Fibroblast of peridontal ligament (primary cell): ENCODE results near the gene CDC42BPA.
"Not testable (repeated sequence)": the region's sequence is repeated elsewhere in the genome, so short reads cannot be mapped to it uniquely, and the experiment has no call there.

Source experiments
- DNase-seq: peaks from one replicate; pipeline ENCODE4 v3.0.0-alpha.2; 2010; ENCODE audit errors: extremely low read depth

The CDC42BPA gene

GRCh38 chr1:226965581-226966440 lies 352.5 kb downstream of the CDC42BPA start:
- DNase-seq = no peak

- DNase-seq = no peak
Measured at GRCh38 chr1:226964611-226965486, 353.4 kb downstream of the CDC42BPA start.

- DNase-seq = no peak
Measured at GRCh38 chr1:226964068-226964425, 354.2 kb downstream of the CDC42BPA start.

- no peak for DNase-seq
Measured at GRCh38 chr1:226962421-226963391, 355.6 kb downstream of the CDC42BPA start.

- no peak for DNase-seq
Measured at GRCh38 chr1:226960944-226961765, 357.1 kb downstream of the CDC42BPA start.

- no peak for DNase-seq
Measured at GRCh38 chr1:226960256-226960655, 358.0 kb downstream of the CDC42BPA start.

- DNase-seq = no peak
Measured at GRCh38 chr1:226958300-226958699, 360.0 kb downstream of the CDC42BPA start.

GRCh38 chr1:226957714-226958113 lies 360.6 kb downstream of the CDC42BPA start:
- no peak for DNase-seq

- DNase-seq = no peak
Measured at GRCh38 chr1:226956942-226957713, 361.2 kb downstream of the CDC42BPA start.

- not testable (repeated sequence) for DNase-seq
Measured at GRCh38 chr1:226955857-226956256, 362.4 kb downstream of the CDC42BPA start.

GRCh38 chr1:226954777-226955176 lies 363.5 kb downstream of the CDC42BPA start:
- no peak for DNase-seq

GRCh38 chr1:226954337-226954736 lies 364.0 kb downstream of the CDC42BPA start:
- no peak for DNase-seq

- peak; percentile 26 for DNase-seq
Measured at GRCh38 chr1:226953175-226953800, 365.0 kb downstream of the CDC42BPA start.

- DNase-seq = no peak
Measured at GRCh38 chr1:226952118-226952441, 366.2 kb downstream of the CDC42BPA start.

- DNase-seq = no peak
Measured at GRCh38 chr1:226951286-226952117, 366.8 kb downstream of the CDC42BPA start.

GRCh38 chr1:226950871-226951270 lies 367.4 kb downstream of the CDC42BPA start:
- DNase-seq = no peak

- DNase-seq = peak; percentile 19
Measured at GRCh38 chr1:226950316-226950715, 368.0 kb downstream of the CDC42BPA start.

- DNase-seq = no peak
Measured at GRCh38 chr1:226949401-226949800, 368.9 kb downstream of the CDC42BPA start.

- DNase-seq = no peak
Measured at GRCh38 chr1:226948996-226949395, 369.3 kb downstream of the CDC42BPA start.
